Mononuclear cell (primary cell): Measurements from ENCODE around the gene ZC3H13. TPM values are rescaled to one million over a fixed set of nuclear protein-coding genes. Genes with fewer than 3 reads are reported as not detected.

Experiments
- H3K27me3 ChIP-seq: 2 replicates; pipeline ENCODE4 v1.6.0; 2011; ENCODE audit warnings: low read length, control low read depth; ENCODE audit not compliant: insufficient read depth
- H3K4me1 ChIP-seq: 2 replicates; pipeline ENCODE4 v1.5.1; 2011; ENCODE audit warnings: mild to moderate bottlenecking, low read length, control low read depth; ENCODE audit not compliant: insufficient read depth
- H3K4me3 ChIP-seq: 2 replicates; pipeline ENCODE4 v1.5.1; 2011; ENCODE audit warnings: mild to moderate bottlenecking, low read length, moderate library complexity
- H3K9me3 ChIP-seq: 2 replicates; pipeline ENCODE4 v1.5.1; 2011; ENCODE audit warnings: low read depth, mild to moderate bottlenecking, control low read depth, low read length
- total RNA-seq: library from RNA; depleted of rRNA; stranded (reverse); fragments of >200 nt; gene quantifications from one replicate; pipeline ENCODE4 v1.2.3, GENCODE V29; 2012

The ZC3H13 gene
- total RNA-seq, 1 donor: 26.8 TPM

- peaks cover 19% of the 10 kb centered on the region for H3K4me1 ChIP-seq
- no peaks in the 10 kb centered on the region for H3K27me3 ChIP-seq
- H3K9me3 ChIP-seq: no peaks in the 10 kb centered on the region
- no peak overlapping the region for H3K4me3 ChIP-seq
These were observed 101.4 kb downstream of the ZC3H13 start for GRCh38 chr13:45951166-45951565.

GRCh38 chr13:45950386-45951000 is 102.1 kb downstream of the ZC3H13 start:
- H3K9me3 ChIP-seq: no peaks in the 10 kb centered on the region
- H3K4me3 ChIP-seq: no peak overlapping the region
- no peaks in the 10 kb centered on the region for H3K27me3 ChIP-seq

GRCh38 chr13:45949161-45949560 is 103.4 kb downstream of the ZC3H13 start:
- no peaks in the 10 kb centered on the region for H3K27me3 ChIP-seq
- H3K9me3 ChIP-seq: no peaks in the 10 kb centered on the region

More at GRCh38 chr13:45950386-45951000, 102.1 kb downstream of the ZC3H13 start:
- H3K4me1 ChIP-seq: peaks cover 19% of the 10 kb centered on the region

GRCh38 chr13:45943965-45944364 is 108.6 kb downstream of the ZC3H13 start:
- Histone ChIP-seq H3K9me3 (no peaks in the 10 kb centered on the region), H3K4me3 (no peak overlapping the region)

More at GRCh38 chr13:45949161-45949560, 103.4 kb downstream of the ZC3H13 start:
- Histone ChIP-seq H3K4me3 (no peak overlapping the region), H3K4me1 (peaks cover 19% of the 10 kb centered on the region)

GRCh38 chr13:45943120-45943519 is 109.4 kb downstream of the ZC3H13 start:
- peaks cover 6% of the 10 kb centered on the region for H3K4me1 ChIP-seq

More at GRCh38 chr13:45943965-45944364, 108.6 kb downstream of the ZC3H13 start:
- peaks cover 6% of the 10 kb centered on the region for H3K4me1 ChIP-seq
- H3K27me3 ChIP-seq: no peaks in the 10 kb centered on the region

GRCh38 chr13:45941261-45941660 is 111.3 kb downstream of the ZC3H13 start:
- H3K27me3 ChIP-seq: no peaks in the 10 kb centered on the region
- no peak overlapping the region for H3K4me3 ChIP-seq
- H3K9me3 ChIP-seq: no peaks in the 10 kb centered on the region
- H3K4me1 ChIP-seq: peaks cover 6% of the 10 kb centered on the region

More at GRCh38 chr13:45943120-45943519, 109.4 kb downstream of the ZC3H13 start:
- H3K9me3 ChIP-seq: no peaks in the 10 kb centered on the region
- no peaks in the 10 kb centered on the region for H3K27me3 ChIP-seq
- H3K4me3 ChIP-seq: no peak overlapping the region

GRCh38 chr13:45940061-45940460 is 112.5 kb downstream of the ZC3H13 start:
- Histone ChIP-seq H3K4me1 (peaks cover 6% of the 10 kb centered on the region), H3K9me3 (no peaks in the 10 kb centered on the region), H3K4me3 (no peak overlapping the region), H3K27me3 (no peaks in the 10 kb centered on the region)

GRCh38 chr13:45936621-45937020 is 115.9 kb downstream of the ZC3H13 start:
- peaks cover 24% of the 10 kb centered on the region for H3K4me1 ChIP-seq
- no peaks in the 10 kb centered on the region for H3K9me3 ChIP-seq
- H3K4me3 ChIP-seq: no peak overlapping the region
- no peaks in the 10 kb centered on the region for H3K27me3 ChIP-seq

- H3K4me1 ChIP-seq: peaks cover 25% of the 10 kb centered on the region
- no peaks in the 10 kb centered on the region for H3K27me3 ChIP-seq
- no peaks in the 10 kb centered on the region for H3K9me3 ChIP-seq
- no peak overlapping the region for H3K4me3 ChIP-seq
These were observed 118.3 kb downstream of the ZC3H13 start for GRCh38 chr13:45934283-45934682.

- H3K4me3 ChIP-seq: no peak overlapping the region
- peaks cover 25% of the 10 kb centered on the region for H3K4me1 ChIP-seq
- no peaks in the 10 kb centered on the region for H3K27me3 ChIP-seq
- H3K9me3 ChIP-seq: no peaks in the 10 kb centered on the region
These were observed 119.2 kb downstream of the ZC3H13 start for GRCh38 chr13:45933203-45933908.

- no peaks in the 10 kb centered on the region for H3K9me3 ChIP-seq
These were observed 119.9 kb downstream of the ZC3H13 start for GRCh38 chr13:45932676-45933075.

GRCh38 chr13:45932172-45932571 is 120.4 kb downstream of the ZC3H13 start:
- H3K9me3 ChIP-seq: no peaks in the 10 kb centered on the region
- no peak overlapping the region for H3K4me3 ChIP-seq
- H3K27me3 ChIP-seq: no peaks in the 10 kb centered on the region
- H3K4me1 ChIP-seq: peaks cover 25% of the 10 kb centered on the region

More at GRCh38 chr13:45932676-45933075, 119.9 kb downstream of the ZC3H13 start:
- peaks cover 25% of the 10 kb centered on the region for H3K4me1 ChIP-seq
- no peaks in the 10 kb centered on the region for H3K27me3 ChIP-seq
- no peak overlapping the region for H3K4me3 ChIP-seq

GRCh38 chr13:45931211-45931610 is 121.3 kb downstream of the ZC3H13 start:
- Histone ChIP-seq H3K27me3 (no peaks in the 10 kb centered on the region), H3K4me1 (peaks cover 25% of the 10 kb centered on the region), H3K4me3 (no peak overlapping the region), H3K9me3 (no peaks in the 10 kb centered on the region)

- H3K27me3 ChIP-seq: no peaks in the 10 kb centered on the region
- no peak overlapping the region for H3K4me3 ChIP-seq
- no peaks in the 10 kb centered on the region for H3K9me3 ChIP-seq
- peaks cover 25% of the 10 kb centered on the region for H3K4me1 ChIP-seq
These were observed 122.4 kb downstream of the ZC3H13 start for GRCh38 chr13:45930177-45930576.

GRCh38 chr13:45928843-45929242 is 123.7 kb downstream of the ZC3H13 start:
- no peaks in the 10 kb centered on the region for H3K27me3 ChIP-seq
- H3K9me3 ChIP-seq: no peaks in the 10 kb centered on the region
- H3K4me1 ChIP-seq: peaks cover 23% of the 10 kb centered on the region
- H3K4me3 ChIP-seq: no peak overlapping the region
